GM12865 (cell line): ENCODE data around the gene ATP13A3.

Source experiments
- DNase-seq: peaks from one replicate; pipeline ENCODE4 v3.0.0; 2010; ENCODE audit warnings: low read depth
- H3K4me3 ChIP-seq: 2 replicates; pipeline ENCODE4 v1.5.1; 2011; ENCODE audit warnings: mild to moderate bottlenecking, low read depth, low read length, control low read depth
- CTCF ChIP-seq: IDR thresholded peaks from 2 replicates; pipeline ENCODE4 v1.5.1; 2011; ENCODE audit warnings: low read length, control low read depth, low read depth, inconsistent platforms; ENCODE audit not compliant: insufficient read depth; ENCODE audit errors: missing control alignments

Gene ATP13A3

GRCh38 chr3:194369522-194370279, 117.1 kb downstream of the ATP13A3 start, which contains the start of gene LRRC15:
Gene LRRC15, minus strand, starts transcription at chr3:194369743. Its CDS starts 8,700 bp downstream, at chr3:194361043.
- no peak within 1 kb of the TSS for H3K4me3 ChIP-seq
- no peak for DNase-seq
- TF ChIP-seq CTCF: no peak

GRCh38 chr3:194368918-194369317, 117.9 kb downstream of the ATP13A3 start:
- no peak overlapping the region for H3K4me3 ChIP-seq
- TF ChIP-seq CTCF: no peak
- no peak for DNase-seq

- no peak for DNase-seq
- H3K4me3 ChIP-seq: no peak overlapping the region
Measured at GRCh38 chr3:194367992-194368841, 118.6 kb downstream of the ATP13A3 start.

GRCh38 chr3:194365978-194366490, 120.8 kb downstream of the ATP13A3 start:
- DNase-seq: no peak
- no peak for TF ChIP-seq CTCF
- no peak overlapping the region for H3K4me3 ChIP-seq

More at GRCh38 chr3:194367992-194368841, 118.6 kb downstream of the ATP13A3 start:
- no peak for TF ChIP-seq CTCF

- DNase-seq: no peak
- TF ChIP-seq CTCF: no peak
- no peak overlapping the region for H3K4me3 ChIP-seq
Measured at GRCh38 chr3:194365526-194365925, 121.3 kb downstream of the ATP13A3 start.

- TF ChIP-seq CTCF: no peak
- no peak overlapping the region for H3K4me3 ChIP-seq
- DNase-seq: no peak
Measured at GRCh38 chr3:194364652-194365434, 122.0 kb downstream of the ATP13A3 start.
